Body of pancreas (tissue), 4 donors: ENCODE results near the gene COLEC12. TPM values are rescaled to one million over a fixed set of nuclear protein-coding genes. Genes with fewer than 3 reads are reported as not detected.

Source experiments
- ATAC-seq: fragments of 150-250 bp; one replicate; pipeline ENCODE4 v1.9.1; 2016
- DNase-seq, 4 donors: peaks; one replicate each; pipeline ENCODE4 v3.0.0-alpha.2; 2019
- H3K27ac ChIP-seq, 4 donors: fragments of 200-600 bp; sonication (generic); 1 replicate in 3 of 4; 2 replicates in 1 of 4; pipeline versions ENCODE4 v1.5.1 to v1.6.1; 2016 to 2019; ENCODE audit warnings: mild to moderate bottlenecking in 1 of 4, mixed read lengths in 1 of 4, moderate library complexity in 1 of 4
- H3K27me3 ChIP-seq, 2 donors: fragments of 200-600 bp; sonication (generic); one replicate each; pipeline ENCODE4 v1.6.0; 2016; ENCODE audit warnings: mild to moderate bottlenecking in 1 of 2
- H3K36me3 ChIP-seq, 2 donors: fragments of 200-600 bp; sonication (generic); replicated peaks in 1 of 2; 2 replicates each; pipeline ENCODE4 v1.5.1; 2016; ENCODE audit warnings: low read depth in 2 of 2; ENCODE audit not compliant: insufficient read depth in 1 of 2
- H3K4me1 ChIP-seq: fragments of 200-600 bp; sonication (generic); one replicate; pipeline ENCODE4 v1.6.0; 2016
- H3K4me3 ChIP-seq, 2 donors: fragments of 200-600 bp; sonication (generic); 1 replicate in 1 of 2; 2 replicates in 1 of 2; pipeline ENCODE4 v1.5.1; 2016 to 2019
- H3K9me3 ChIP-seq, 3 donors: fragments of 200-600 bp; sonication (generic); 1 replicate in 2 of 3; 2 replicates in 1 of 3; pipeline ENCODE4 v1.5.1; 2016
- CTCF ChIP-seq, 7 experiments: fragments of 450-650 bp in 4 of 7; fragments of 200-600 bp in 3 of 7; sonication (generic) in 3 of 7; IDR thresholded peaks; one replicate each; pipeline ENCODE4 v1.5.1; 2016 to 2019; ENCODE audit warnings: antibody characterized with exemption in 7 of 7
- POLR2A ChIP-seq, 3 donors: fragments of 450-650 bp; IDR thresholded peaks; one replicate each; pipeline ENCODE4 v1.6.1; 2016; ENCODE audit warnings: antibody characterized with exemption in 3 of 3, mild to moderate bottlenecking in 2 of 3
- WGBS, 2 donors: methylation state at CpG; one replicate each; pipeline ENCODE4 v1.1.5; 2017; 5-methylcytosine and 5-hydroxymethylcytosine counted together
- intact Hi-C: fragments of 100-400 bp; cut with DNase I; formaldehyde crosslinking; loops from one replicate; pipeline ENCODE4 v1.15.1; 2023
- total RNA-seq, 2 donors: library from RNA; depleted of rRNA; stranded (reverse); fragments of >200 nt; gene quantifications; one replicate each; pipeline ENCODE4 v1.1.0, GENCODE V29; 2016

COLEC12 gene
- total RNA-seq, 2 donors from 2014 or later = 3.6 to 4.2 TPM

- H3K4me1 ChIP-seq = peaks cover 27% of the 10 kb centered on the region
- no peaks in the 10 kb centered on the region for H3K27me3 ChIP-seq
- H3K36me3 ChIP-seq = no peaks in the 10 kb centered on the region
- H3K27ac ChIP-seq = no peak overlapping the region
- WGBS, 2 donors = 75 to 87% methylated on average over 13 of the region's 13 CpGs
- DNase-seq (peak in 1 of 4 donors; percentile 13), ATAC-seq (no peak)
- TF ChIP-seq POLR2A (IDR thresholded peaks at IDR 0.05) (no peak), CTCF (IDR thresholded peaks at IDR 0.05) (no peak)
- H3K9me3 ChIP-seq = no peaks in the 10 kb centered on the region
- H3K4me3 ChIP-seq = no peak overlapping the region
- intact Hi-C loops = no loop called here
Measured at GRCh38 chr18:390741-391478, 109.6 kb downstream of the COLEC12 start.

- no peak for DNase-seq
- ATAC-seq = no peak
- H3K36me3 ChIP-seq = no peaks in the 10 kb centered on the region
- no peak overlapping the region for H3K4me3 ChIP-seq
- no peaks in the 10 kb centered on the region for H3K27me3 ChIP-seq
- peaks cover 16% of the 10 kb centered on the region for H3K4me1 ChIP-seq
- H3K27ac ChIP-seq = no peak overlapping the region
- intact Hi-C loops = loop anchor here (10.0 kb wide), 1 partner anchor 65 kb away; no protein-coding TSS in a partner anchor
- TF ChIP-seq POLR2A (IDR thresholded peaks at IDR 0.05) (no peak), CTCF (IDR thresholded peaks at IDR 0.05) (peak in 2 of 7 experiments; percentile 4 to 17)
- no peaks in the 10 kb centered on the region for H3K9me3 ChIP-seq
- WGBS, 2 donors = 55 to 69% methylated on average over 7 of the region's 7 CpGs
Measured at GRCh38 chr18:389658-390357, 110.7 kb downstream of the COLEC12 start.

- H3K36me3 ChIP-seq = no peaks in the 10 kb centered on the region
- 88 to 93% methylated on average over 5 of the region's 5 CpGs for WGBS, 2 donors
- no peak for DNase-seq
- H3K4me1 ChIP-seq = peaks cover 7% of the 10 kb centered on the region
- no peaks in the 10 kb centered on the region for H3K9me3 ChIP-seq
- H3K27me3 ChIP-seq = no peaks in the 10 kb centered on the region
- no peak for ATAC-seq
- TF ChIP-seq CTCF (IDR thresholded peaks at IDR 0.05) = no peak
- no peak for TF ChIP-seq POLR2A (IDR thresholded peaks at IDR 0.05)
- H3K27ac ChIP-seq = no peak overlapping the region
- intact Hi-C loops = loop anchor here (10.0 kb wide), 1 partner anchor 67 kb away; no protein-coding TSS in a partner anchor
- no peak overlapping the region for H3K4me3 ChIP-seq
Measured at GRCh38 chr18:388200-388599, 112.3 kb downstream of the COLEC12 start.

- Histone ChIP-seq H3K9me3 (no peaks in the 10 kb centered on the region), H3K36me3 (no peaks in the 10 kb centered on the region), H3K27ac (no peak overlapping the region), H3K27me3 (no peaks in the 10 kb centered on the region), H3K4me1 (peaks cover 7% of the 10 kb centered on the region), H3K4me3 (no peak overlapping the region)
- no peak for ATAC-seq
- TF ChIP-seq CTCF (IDR thresholded peaks at IDR 0.05) (no peak), POLR2A (IDR thresholded peaks at IDR 0.05) (no peak)
- no peak for DNase-seq
- 76 to 90% methylated on average over 6 of the region's 6 CpGs for WGBS, 2 donors
- intact Hi-C loops = loop anchor here (10.0 kb wide), 1 partner anchor 68 kb away; no protein-coding TSS in a partner anchor
Measured at GRCh38 chr18:386994-387393, 113.5 kb downstream of the COLEC12 start.
